IMR-90 (cell line): ENCODE results near the gene CPT1A. TPM values are rescaled to one million over a fixed set of nuclear protein-coding genes. Genes with fewer than 3 reads are reported as not detected.

Experiments
- ATAC-seq: fragments of 200-7000 bp; cut with Tn5 transposase; 2 replicates; pipeline ENCODE4 v1.9.1; 2020; ENCODE audit warnings: low read depth, mild to moderate bottlenecking, moderate library complexity
- BruUV-seq: library from RNA; stranded (reverse); fragments of 400-500 nt; replicated peaks from 2 replicates; lab custom pipeline; 2021; lab: Mats Ljungman, UMichigan
- CTCF ChIA-PET: fragments of 300-600 bp; formaldehyde crosslinking; extraction: SDS; loops from one replicate; lab custom pipeline; 2021; ENCODE audit warnings: antibody characterized with exemption; lab: Yijun Ruan, JAX
- POLR2A ChIA-PET: fragments of 300-600 bp; sonication (Branson Sonifier 250); formaldehyde crosslinking; loops from one replicate; lab custom pipeline; 2022; ENCODE audit warnings: antibody characterized with exemption; ENCODE audit not compliant: unreplicated experiment; lab: Charles Lee
- DNase-seq: peaks from one replicate; pipeline ENCODE4 v3.0.0; 2013
- H2AFZ ChIP-seq: replicated peaks from 2 replicates; pipeline ENCODE3; 2013; ENCODE audit warnings: low read length, mild to moderate bottlenecking; ENCODE audit not compliant: poor library complexity
- H2AK5ac ChIP-seq: 2 replicates; pipeline ENCODE4 v1.6.1; 2013; ENCODE audit warnings: low read depth, low read length, inconsistent platforms
- H2AK9ac ChIP-seq: replicated peaks from 2 replicates; pipeline ENCODE3; 2013; ENCODE audit warnings: mild to moderate bottlenecking, low read depth, low read length, moderate library complexity; ENCODE audit not compliant: poor library complexity
- H2BK120ac ChIP-seq: 2 replicates; pipeline ENCODE4 v1.6.1; 2013; ENCODE audit warnings: low read depth, low read length, inconsistent platforms
- H2BK15ac ChIP-seq: 3 replicates; pipeline ENCODE4 v1.6.1; 2013; ENCODE audit warnings: low read depth, low read length, inconsistent platforms
- H2BK20ac ChIP-seq: 2 replicates; pipeline ENCODE4 v1.6.1; 2013; ENCODE audit warnings: low read depth, mild to moderate bottlenecking, inconsistent platforms, low read length, moderate library complexity
- H2BK5ac ChIP-seq: 2 replicates; pipeline ENCODE4 v1.6.1; 2013; ENCODE audit warnings: mild to moderate bottlenecking, low read depth, low read length, inconsistent platforms; ENCODE audit not compliant: poor library complexity, severe bottlenecking
- H3K14ac ChIP-seq: replicated peaks from 2 replicates; pipeline ENCODE4 v1.6.1; 2013; ENCODE audit warnings: low read depth, low read length, inconsistent platforms
- H3K18ac ChIP-seq: 2 replicates; pipeline ENCODE4 v1.6.1; 2013; ENCODE audit warnings: low read depth, low read length, control low read depth
- H3K23ac ChIP-seq: 2 replicates; pipeline ENCODE4 v1.6.1; 2013; ENCODE audit warnings: low read depth, low read length, inconsistent platforms
- H3K27ac ChIP-seq: 2 replicates; pipeline ENCODE4 v1.5.1; 2013; ENCODE audit warnings: mild to moderate bottlenecking, control low read depth, low read length; ENCODE audit not compliant: insufficient read depth
- H3K27me3 ChIP-seq: 2 replicates; pipeline ENCODE4 v1.6.1; 2013; ENCODE audit warnings: low read length; ENCODE audit not compliant: control insufficient read depth, insufficient read depth
- H3K36me3 ChIP-seq: 2 replicates; pipeline ENCODE4 v1.6.1; 2013; ENCODE audit warnings: low read length, mixed read lengths; ENCODE audit not compliant: control insufficient read depth, insufficient read depth
- H3K4ac ChIP-seq: 2 replicates; pipeline ENCODE4 v1.6.1; 2013; ENCODE audit warnings: low read depth, low read length, inconsistent platforms
- H3K4me1 ChIP-seq: 2 replicates; pipeline ENCODE4 v1.6.1; 2013; ENCODE audit warnings: low read length, mixed read lengths; ENCODE audit not compliant: control insufficient read depth, insufficient read depth
- H3K4me2 ChIP-seq: 2 replicates; pipeline ENCODE4 v1.6.1; 2013; ENCODE audit warnings: low read depth, mild to moderate bottlenecking, control low read depth, low read length, moderate library complexity
- H3K4me3 ChIP-seq: 2 replicates; pipeline ENCODE4 v1.5.1; 2013; ENCODE audit warnings: low read depth, mild to moderate bottlenecking, control low read depth, low read length, moderate library complexity; ENCODE audit not compliant: insufficient read depth
- H3K56ac ChIP-seq: 2 replicates; pipeline ENCODE4 v1.6.1; 2013; ENCODE audit warnings: low read length, inconsistent platforms; ENCODE audit not compliant: insufficient read depth; ENCODE audit errors: extremely low read depth
- H3K79me1 ChIP-seq, 2 experiments: 2 replicates each; pipeline ENCODE4 v1.6.1; 2013; ENCODE audit warnings: low read length in 2 of 2, inconsistent platforms in 1 of 2, low read depth in 1 of 2
- H3K9ac ChIP-seq: 2 replicates; pipeline ENCODE4 v1.6.1; 2013; ENCODE audit warnings: low read depth, low read length, control low read depth
- H3K9me1 ChIP-seq: 2 replicates; pipeline ENCODE4 v1.6.1; 2013; ENCODE audit warnings: low read length, inconsistent platforms; ENCODE audit not compliant: insufficient read depth
- H3K9me3 ChIP-seq: 2 replicates; pipeline ENCODE4 v1.6.1; 2013; ENCODE audit warnings: low read length; ENCODE audit not compliant: control insufficient read depth, insufficient read depth
- H4K20me1 ChIP-seq: 2 replicates; pipeline ENCODE4 v1.6.1; 2013; ENCODE audit warnings: low read length, inconsistent platforms; ENCODE audit not compliant: insufficient read depth
- H4K5ac ChIP-seq: 2 replicates; pipeline ENCODE4 v1.6.1; 2013; ENCODE audit warnings: mild to moderate bottlenecking, low read depth, low read length, control low read depth
- H4K8ac ChIP-seq, 2 experiments: 2 replicates each; pipeline ENCODE4 v1.6.1; 2013; ENCODE audit warnings: low read depth in 2 of 2, low read length in 2 of 2, control low read depth in 1 of 2, inconsistent platforms in 1 of 2
- H4K91ac ChIP-seq: 2 replicates; pipeline ENCODE4 v1.6.1; 2013; ENCODE audit warnings: low read depth, low read length, inconsistent platforms; ENCODE audit not compliant: insufficient read depth
- BHLHE40 ChIP-seq: fragments of 150-350 bp; IDR thresholded peaks from 2 replicates; pipeline ENCODE4 v1.6.1; 2016; ENCODE audit warnings: mild to moderate bottlenecking, low read depth, low read length
- CEBPB ChIP-seq: IDR thresholded peaks from 2 replicates; pipeline ENCODE4 v1.6.1; 2012; ENCODE audit warnings: low read depth, low read length, improper control_type of control experiment
- CHD1 ChIP-seq: IDR thresholded peaks from 2 replicates; pipeline ENCODE4 v1.6.1; 2012; ENCODE audit warnings: low read depth, low read length, improper control_type of control experiment
- CTCF ChIP-seq: conservative IDR thresholded peaks from 2 replicates; pipeline ENCODE4 v1.5.1; 2012; ENCODE audit warnings: mild to moderate bottlenecking, low read depth, low read length, improper control_type of control experiment
- ELK1 ChIP-seq: fragments of 150-350 bp; IDR thresholded peaks from 2 replicates; pipeline ENCODE4 v1.6.1; 2016; ENCODE audit warnings: low read depth, mild to moderate bottlenecking, low read length, moderate library complexity, borderline replicate concordance
- FOS ChIP-seq: fragments of 150-350 bp; IDR thresholded peaks from 2 replicates; pipeline ENCODE4 v1.6.1; 2016; ENCODE audit warnings: low read depth, low read length
- MAFK ChIP-seq: IDR thresholded peaks from 2 replicates; pipeline ENCODE4 v1.6.1; 2012; ENCODE audit warnings: low read depth, low read length, improper control_type of control experiment
- MAZ ChIP-seq: IDR thresholded peaks from 2 replicates; pipeline ENCODE4 v1.6.1; 2012; ENCODE audit warnings: low read depth, mild to moderate bottlenecking, low read length, improper control_type of control experiment, moderate library complexity, borderline replicate concordance
- MXI1 ChIP-seq: IDR thresholded peaks from 2 replicates; pipeline ENCODE4 v1.6.1; 2012; ENCODE audit warnings: low read depth, mild to moderate bottlenecking, low read length, moderate library complexity, borderline replicate concordance
- POLR2A ChIP-seq: IDR thresholded peaks from 2 replicates; pipeline ENCODE4 v1.6.1; 2012; ENCODE audit warnings: mild to moderate bottlenecking, low read depth, low read length
- RAD21 ChIP-seq: IDR thresholded peaks from 2 replicates; pipeline ENCODE4 v1.6.1; 2012; ENCODE audit warnings: low read length, improper control_type of control experiment
- RCOR1 ChIP-seq: IDR thresholded peaks from 2 replicates; pipeline ENCODE4 v1.6.1; 2012; ENCODE audit warnings: mild to moderate bottlenecking, low read length, improper control_type of control experiment; ENCODE audit not compliant: insufficient replicate concordance
- RFX5 ChIP-seq: IDR thresholded peaks from 2 replicates; pipeline ENCODE4 v1.8.0; 2012; ENCODE audit warnings: low read depth, mild to moderate bottlenecking, low read length, moderate library complexity
- SMC3 ChIP-seq: fragments of 150-350 bp; IDR thresholded peaks from 2 replicates; pipeline ENCODE4 v1.6.1; 2016; ENCODE audit warnings: low read depth, mild to moderate bottlenecking, antibody characterized with exemption, low read length, moderate library complexity
- USF2 ChIP-seq: fragments of 150-350 bp; IDR thresholded peaks from 2 replicates; pipeline ENCODE4 v1.6.1; 2017; ENCODE audit warnings: mild to moderate bottlenecking, antibody characterized with exemption, low read length, low read depth
- WGBS, 2 experiments: methylation state at CpG; one replicate each; pipeline versions ENCODE4 v1.1.5 to v1.1.7; 2013; ENCODE audit warnings: missing lambda C conversion rate in 2 of 2; ENCODE audit not compliant: insufficient read length in 1 of 2; ENCODE audit errors: extremely low coverage in 2 of 2; 5-methylcytosine and 5-hydroxymethylcytosine counted together
- dilution Hi-C: fragments of 300-500 bp; cut with HindIII; formaldehyde crosslinking; loops from one replicate; pipeline ENCODE4 v1.14.3; 2018; ENCODE audit warnings: low sequenced_read_pairs; ENCODE audit not compliant: unreplicated experiment
- in situ Hi-C: fragments of 300-500 bp; cut with MboI; formaldehyde crosslinking; loops from 3 replicates; pipeline ENCODE4 v1.14.3; 2019; ENCODE audit warnings: low sequenced_read_pairs, inconsistent platforms, mixed read lengths
- intact Hi-C: fragments of 100-400 bp; cut with micrococcal nuclease; formaldehyde crosslinking; loops from 2 replicates; pipeline ENCODE4 v1.10.0; 2022
- polyA plus RNA-seq, 3 experiments: library from polyadenylated mRNA; depleted of rRNA; stranded (reverse); fragments of >200 nt; gene quantifications; 2 replicates each; pipeline ENCODE4 v1.2.3, GENCODE V29; 2012; ENCODE audit warnings: low replicate concordance in 1 of 3
- total RNA-seq: library from RNA; depleted of rRNA; stranded (reverse); fragments of >200 nt; gene quantifications from 2 replicates; pipeline ENCODE4 v1.2.3, GENCODE V29; 2012

The CPT1A gene
- total and polyA plus RNA-seq, 2 of the 4 experiments (the other 2 are of a cell fraction): 15.4 to 21.3 TPM

GRCh38 chr11:68803766-68804165 lies 38.0 kb downstream of the CPT1A start:
- Histone ChIP-seq H4K5ac (no peak overlapping the region), H3K4me2 (no peak overlapping the region), H2AFZ (no peak overlapping the region), H4K8ac (no peak overlapping the region), H3K23ac (no peak overlapping the region), H4K91ac (no peak overlapping the region), H3K27me3 (no peaks in the 10 kb centered on the region), H3K4me3 (no peak overlapping the region), H2BK20ac (no peak overlapping the region), H3K9me1 (peaks cover 11% of the 10 kb centered on the region), H3K4ac (no peak overlapping the region), H3K9ac (no peak overlapping the region), H3K36me3 (peaks cover 40% of the 10 kb centered on the region), H3K18ac (no peak overlapping the region), H3K4me1 (peaks cover 7% of the 10 kb centered on the region), H3K56ac (no peak overlapping the region), H2BK15ac (no peak overlapping the region), H3K79me1 (peaks cover 5 to 10% of the 10 kb centered on the region in 2 experiments; a peak in 1 of 4 replicates), H4K20me1 (no peaks in the 10 kb centered on the region), H3K14ac (no peak overlapping the region), H2BK120ac (no peak overlapping the region), H3K9me3 (no peaks in the 10 kb centered on the region), H2BK5ac (no peak overlapping the region), H2AK9ac (no peak overlapping the region), H2AK5ac (no peak overlapping the region), H3K27ac (no peak overlapping the region)
- ATAC-seq (no peak), DNase-seq (no peak)
- WGBS, 2 experiments: 100% methylated on average over 1 of the region's 8 CpGs; no CpG with 5 or more reads in 1 of the 2 experiments
- TF ChIP-seq CEBPB: no peak
- TF ChIP-seq RFX5: no peak
- no peak for TF ChIP-seq BHLHE40
- TF ChIP-seq USF2: no peak
- TF ChIP-seq MAFK: no peak
- TF ChIP-seq CHD1: no peak
- no peak for TF ChIP-seq MAZ
- TF ChIP-seq MXI1: no peak
- TF ChIP-seq RAD21: no peak
- no peak for TF ChIP-seq CTCF
- no peak for TF ChIP-seq POLR2A
- TF ChIP-seq FOS: no peak
- TF ChIP-seq ELK1: no peak
- TF ChIP-seq SMC3: no peak
- TF ChIP-seq RCOR1: no peak
- no TSS peak for BruUV-seq
- ChIA-PET CTCF (no interaction called here), POLR2A (no interaction called here)
- intact Hi-C loops: no loop called here
- dilution Hi-C loops: no loop called here
- in situ Hi-C loops: no loop called here
